ENCODE results near the gene CLSTN2. TPM values are rescaled to one million over a fixed set of nuclear protein-coding genes. Genes with fewer than 3 reads are reported as not detected.

CLSTN2 gene
- total and polyA plus RNA-seq, 2 of the 8 experiments (the other 6 are each of a cell fraction or from before 2014, with no cell fraction given): 0.39 to 0.52 TPM

DNA sequence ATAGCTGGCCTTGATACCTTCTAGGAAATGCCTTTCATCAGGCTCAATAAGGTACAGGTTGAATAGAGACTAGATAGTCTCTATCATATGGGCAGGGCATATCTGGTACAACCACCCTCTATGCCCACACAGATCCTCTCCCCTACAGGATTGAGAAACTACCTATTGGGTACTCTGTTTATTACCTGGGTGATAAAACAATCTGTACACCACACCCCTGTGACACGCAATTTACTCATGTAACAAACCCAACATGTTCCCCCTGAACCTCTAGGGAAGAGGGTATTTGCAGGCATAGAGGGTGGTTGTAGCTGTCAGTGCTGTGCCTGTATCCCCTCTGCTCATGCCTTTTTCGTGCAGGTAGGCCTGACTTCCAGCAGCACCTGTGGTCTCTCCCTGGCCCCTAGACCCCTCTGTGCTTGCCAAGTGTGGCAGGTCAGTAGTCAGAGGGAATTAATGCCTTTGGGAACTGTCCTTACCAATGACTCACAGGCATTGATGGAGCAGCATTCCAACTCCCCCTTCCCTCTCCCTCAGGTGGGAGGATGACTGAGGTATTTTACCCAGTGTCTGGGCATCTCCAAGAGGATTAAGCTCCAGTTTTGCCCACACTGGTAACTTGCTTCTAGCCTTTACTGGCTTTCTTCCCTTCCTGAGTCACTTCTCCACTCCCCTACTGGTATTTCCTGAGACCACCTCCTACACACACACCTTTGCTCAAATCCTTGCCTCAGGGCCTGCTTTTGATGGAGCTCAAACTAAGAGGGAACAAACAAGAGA lies 18.3 kb downstream of the CLSTN2 start:
- POLR2A ChIA-PET (ENCODE audit: partially characterized antibody): interaction anchor here (0.7 kb wide), 1 partner anchor 10 kb away, joined by 3 read pairs; no protein-coding TSS in a partner anchor
- Histone ChIP-seq H2BK15ac (ENCODE audit: low read length) (no peak overlapping the region), H4K8ac (ENCODE audit: extremely low read depth, insufficient read depth, low read length) (no peak overlapping the region), H3K79me2 (ENCODE audit: control insufficient read depth in 1 of 2, insufficient read depth in 2 of 2, low read length in 2 of 2) (no peaks in the 10 kb centered on the region), H3K36me3 (ENCODE audit: control insufficient read depth in 2 of 4, insufficient read depth in 4 of 4, low read length in 3 of 4) (no peaks in the 10 kb centered on the region), H2BK120ac (replicated peaks; ENCODE audit: low read depth, low read length) (no peak overlapping the region), H3K18ac (ENCODE audit: extremely low read depth, low read length) (no peak overlapping the region), H3K56ac (replicated peaks; ENCODE audit: insufficient read length, low read depth, low read length) (no peak overlapping the region), H2BK20ac (ENCODE audit: low read length) (no peak overlapping the region), H2AK5ac (ENCODE audit: low read depth, low read length) (no peak overlapping the region), H3K9me3 (ENCODE audit: insufficient read depth in 2 of 2, low read depth in 1 of 2, low read length in 1 of 2) (no peaks in the 10 kb centered on the region), H3K27me3 (replicated peaks in 1 of 4; ENCODE audit: control insufficient read depth in 3 of 4, extremely low read depth in 1 of 4, insufficient read depth in 3 of 4, low read length in 3 of 4) (no peaks in the 10 kb centered on the region), H3K4me1 (replicated peaks in 1 of 4; ENCODE audit: control insufficient read depth in 3 of 4, insufficient read depth in 4 of 4, low read length in 3 of 4) (0 out of 7 replicates have a peak, but pooled peaks cover 0 to 3% (median 1%) of the 10 kb centered on the region in 4 experiments), H3K14ac (ENCODE audit: insufficient read length) (no peak overlapping the region), H3K4me3 (ENCODE audit: extremely low read depth in 1 of 4, insufficient read depth in 2 of 4, low read depth in 3 of 4, low read length in 4 of 4) (no peak overlapping the region), H4K5ac (ENCODE audit: insufficient read length, low read depth, low read length) (no peak overlapping the region), H3K4ac (replicated peaks; ENCODE audit: insufficient read length, low read depth, low read length) (no peak overlapping the region), H4K91ac (replicated peaks; ENCODE audit: insufficient read length, low read length) (no peak overlapping the region), H2BK5ac (ENCODE audit: low read depth, low read length) (no peak overlapping the region), H3K79me1 (ENCODE audit: low read depth, low read length) (no peaks in the 10 kb centered on the region), H2BK12ac (ENCODE audit: low read depth, low read length) (no peak overlapping the region), H3K27ac (ENCODE audit: low read depth, low read length) (no peak overlapping the region), H2AFZ (ENCODE audit: low read length) (no peak overlapping the region), H3K9ac (replicated peaks in 1 of 4; ENCODE audit: extremely low read depth in 1 of 4, low read depth in 3 of 4, low read length in 3 of 4) (no peak overlapping the region), H3K23ac (ENCODE audit: insufficient read length) (no peak overlapping the region), H3K4me2 (ENCODE audit: insufficient read depth in 1 of 2, low read depth in 2 of 2, low read length in 2 of 2) (no peak overlapping the region), H3K23me2 (ENCODE audit: low read depth, low read length) (no peaks in the 10 kb centered on the region), H4K20me1 (replicated peaks in 1 of 2; ENCODE audit: control insufficient read depth in 1 of 2, insufficient read depth in 2 of 2, low read length in 2 of 2) (no peaks in the 10 kb centered on the region)
- CTCF ChIA-PET (ENCODE audit: partially characterized antibody): interaction anchor here (0.6 to 2.1 kb wide), 6 partner anchors 10 to 77 kb away, joined by 3 to 9 read pairs (median 4); no protein-coding TSS in a partner anchor
- TF ChIP-seq BRCA1 (IDR thresholded peaks at IDR 0.05; ENCODE audit: low read depth, low read length): no peak
- TF ChIP-seq SIRT6 (IDR thresholded peaks at IDR 0.05; ENCODE audit: low read length): no peak
- no peak for DNase-seq (ENCODE audit: low read depth in 1 of 2, low spot score in 2 of 2)
- FAIRE-seq: no peak
- WGBS, 2 experiments (ENCODE audit: extremely low coverage in 1 of 2, insufficient coverage in 1 of 2, insufficient read length in 1 of 2, insufficient replicate concordance in 2 of 2, low coverage in 1 of 2, low lambda C conversion rate in 2 of 2, missing lambda C conversion rate in 1 of 2): 69% methylated on average over 2 of the region's 2 CpGs; no CpG with 5 or more reads in 1 of the 2 experiments

All from H1 (cell line).